Measurements from ENCODE around the gene TBC1D22A. TPM values are rescaled to one million over a fixed set of nuclear protein-coding genes. Genes with fewer than 3 reads are reported as not detected.

The TBC1D22A gene
- total RNA-seq, 1 donor from 2014 or later: 24.2 TPM

GRCh38 chr22:47136050-47136449 lies 373.6 kb downstream of the TBC1D22A start:
- H3K27ac Mint-ChIP-seq (ENCODE audit: unreplicated experiment): no peak overlapping the region
- Histone ChIP-seq H3K27ac (ENCODE audit: low read depth, low read length) (no peak overlapping the region), H3K36me3 (ENCODE audit: insufficient read depth, low read length) (no peaks in the 10 kb centered on the region), H3K9ac (ENCODE audit: low read length) (no peak overlapping the region), H3K9me3 (ENCODE audit: insufficient read depth, low read depth, low read length) (no peaks in the 10 kb centered on the region), H2AFZ (ENCODE audit: low read depth, low read length) (no peak overlapping the region), H3K4me2 (ENCODE audit: low read length) (no peak overlapping the region), H4K20me1 (ENCODE audit: insufficient read depth, low read length) (no peaks in the 10 kb centered on the region), H3K4me3 (ENCODE audit: insufficient read depth, low read depth, low read length) (no peak overlapping the region), H3K4me1 (ENCODE audit: insufficient read depth, low read length) (no peaks in the 10 kb centered on the region), H3K27me3 (ENCODE audit: insufficient read depth, low read length) (no peaks in the 10 kb centered on the region), H3K79me2 (ENCODE audit: insufficient read depth, low read length) (no peaks in the 10 kb centered on the region)
- H3K27me3 Mint-ChIP-seq (ENCODE audit: low read depth, unreplicated experiment): no peaks in the 10 kb centered on the region
- peaks cover 2% of the 10 kb centered on the region for H3K9me3 Mint-ChIP-seq (ENCODE audit: unreplicated experiment)
- FAIRE-seq (no peak), DNase-seq (ENCODE audit: low read depth) (no peak)
- H3K4me1 Mint-ChIP-seq (ENCODE audit: low read depth, unreplicated experiment): no peaks in the 10 kb centered on the region
- TF ChIP-seq CTCF (IDR thresholded peaks at IDR 0.05; ENCODE audit: insufficient read depth, low read depth, low read length) (no peak), EZH2 (IDR thresholded peaks at IDR 0.05; ENCODE audit: insufficient read depth, low read length) (no peak)
- no peak overlapping the region for H3K4me3 Mint-ChIP-seq (ENCODE audit: unreplicated experiment)
- peaks cover 11% of the 10 kb centered on the region for H3K36me3 Mint-ChIP-seq (ENCODE audit: low read depth, unreplicated experiment)

- no peaks in the 10 kb centered on the region for H3K36me3 ChIP-seq (ENCODE audit: insufficient read depth, low read length)
- no peaks in the 10 kb centered on the region for H3K79me2 ChIP-seq (ENCODE audit: insufficient read depth, low read length)
- no peaks in the 10 kb centered on the region for H4K20me1 ChIP-seq (ENCODE audit: insufficient read depth, low read length)
- Mint-ChIP-seq H3K4me1 (ENCODE audit: low read depth, unreplicated experiment) (no peaks in the 10 kb centered on the region), H3K36me3 (ENCODE audit: low read depth, unreplicated experiment) (peaks cover 11% of the 10 kb centered on the region), H3K27me3 (ENCODE audit: low read depth, unreplicated experiment) (no peaks in the 10 kb centered on the region), H3K9me3 (ENCODE audit: unreplicated experiment) (peaks cover 2% of the 10 kb centered on the region), H3K4me3 (ENCODE audit: unreplicated experiment) (no peak overlapping the region), H3K27ac (ENCODE audit: unreplicated experiment) (no peak overlapping the region)
- no peaks in the 10 kb centered on the region for H3K27me3 ChIP-seq (ENCODE audit: insufficient read depth, low read length)
- no peaks in the 10 kb centered on the region for H3K9me3 ChIP-seq (ENCODE audit: insufficient read depth, low read depth, low read length)
- TF ChIP-seq EZH2 (IDR thresholded peaks at IDR 0.05; ENCODE audit: insufficient read depth, low read length) (no peak), CTCF (IDR thresholded peaks at IDR 0.05; ENCODE audit: insufficient read depth, low read depth, low read length) (no peak)
- no peak for DNase-seq (ENCODE audit: low read depth)
- no peak overlapping the region for H3K4me3 ChIP-seq (ENCODE audit: insufficient read depth, low read depth, low read length)
- no peak overlapping the region for H3K4me2 ChIP-seq (ENCODE audit: low read length)
- H2AFZ ChIP-seq (ENCODE audit: low read depth, low read length): no peak overlapping the region
- FAIRE-seq: no peak
- no peaks in the 10 kb centered on the region for H3K4me1 ChIP-seq (ENCODE audit: insufficient read depth, low read length)
- no peak overlapping the region for H3K9ac ChIP-seq (ENCODE audit: low read length)
- H3K27ac ChIP-seq (ENCODE audit: low read depth, low read length): no peak overlapping the region
These were observed 374.2 kb downstream of the TBC1D22A start for GRCh38 chr22:47136671-47137070.

GRCh38 chr22:47139013-47139789 lies 376.8 kb downstream of the TBC1D22A start:
- DNase-seq (ENCODE audit: low read depth): no peak
- no peak for FAIRE-seq
- H3K4me3 Mint-ChIP-seq (ENCODE audit: unreplicated experiment): no peak overlapping the region

More at GRCh38 chr22:47139013-47139789, 376.8 kb downstream of the TBC1D22A start:
- Histone ChIP-seq H3K9me3 (ENCODE audit: insufficient read depth, low read depth, low read length) (no peaks in the 10 kb centered on the region), H4K20me1 (ENCODE audit: insufficient read depth, low read length) (no peaks in the 10 kb centered on the region), H3K27me3 (ENCODE audit: insufficient read depth, low read length) (no peaks in the 10 kb centered on the region), H3K36me3 (ENCODE audit: insufficient read depth, low read length) (no peaks in the 10 kb centered on the region), H3K4me2 (ENCODE audit: low read length) (no peak overlapping the region), H3K79me2 (ENCODE audit: insufficient read depth, low read length) (no peaks in the 10 kb centered on the region), H3K27ac (ENCODE audit: low read depth, low read length) (no peak overlapping the region), H3K4me3 (ENCODE audit: insufficient read depth, low read depth, low read length) (no peak overlapping the region), H2AFZ (ENCODE audit: low read depth, low read length) (no peak overlapping the region), H3K9ac (ENCODE audit: low read length) (no peak overlapping the region), H3K4me1 (ENCODE audit: insufficient read depth, low read length) (no peaks in the 10 kb centered on the region)
- Mint-ChIP-seq H3K27ac (ENCODE audit: unreplicated experiment) (no peak overlapping the region), H3K4me1 (ENCODE audit: low read depth, unreplicated experiment) (no peaks in the 10 kb centered on the region), H3K36me3 (ENCODE audit: low read depth, unreplicated experiment) (peaks cover 6% of the 10 kb centered on the region), H3K27me3 (ENCODE audit: low read depth, unreplicated experiment) (no peaks in the 10 kb centered on the region), H3K9me3 (ENCODE audit: unreplicated experiment) (peaks cover 2% of the 10 kb centered on the region)
- TF ChIP-seq EZH2 (IDR thresholded peaks at IDR 0.05; ENCODE audit: insufficient read depth, low read length) (no peak), CTCF (IDR thresholded peaks at IDR 0.05; ENCODE audit: insufficient read depth, low read depth, low read length) (no peak)

Data from astrocyte (in vitro differentiated cells and primary cell).